H4 (cell line): ENCODE results near the gene ASB9. TPM values are rescaled to one million over a fixed set of nuclear protein-coding genes. Genes with fewer than 3 reads are reported as not detected.
"Not testable (repeated sequence)": the region's sequence is repeated elsewhere in the genome, so short reads cannot be mapped to it uniquely, and the experiment has no call there.

Experiments used
- DNase-seq: peaks from one replicate; pipeline ENCODE4 v3.0.0-alpha.2; 2015; ENCODE audit warnings: low spot score
- total RNA-seq: library from RNA; depleted of rRNA; stranded (reverse); fragments of >200 nt; shearing (Covaris generic); gene quantifications from 2 replicates; pipeline ENCODE4 v1.2.3, GENCODE V29; 2014

ASB9 gene
- total RNA-seq, 1 experiment from 2014 or later: 16.1 TPM

DNA sequence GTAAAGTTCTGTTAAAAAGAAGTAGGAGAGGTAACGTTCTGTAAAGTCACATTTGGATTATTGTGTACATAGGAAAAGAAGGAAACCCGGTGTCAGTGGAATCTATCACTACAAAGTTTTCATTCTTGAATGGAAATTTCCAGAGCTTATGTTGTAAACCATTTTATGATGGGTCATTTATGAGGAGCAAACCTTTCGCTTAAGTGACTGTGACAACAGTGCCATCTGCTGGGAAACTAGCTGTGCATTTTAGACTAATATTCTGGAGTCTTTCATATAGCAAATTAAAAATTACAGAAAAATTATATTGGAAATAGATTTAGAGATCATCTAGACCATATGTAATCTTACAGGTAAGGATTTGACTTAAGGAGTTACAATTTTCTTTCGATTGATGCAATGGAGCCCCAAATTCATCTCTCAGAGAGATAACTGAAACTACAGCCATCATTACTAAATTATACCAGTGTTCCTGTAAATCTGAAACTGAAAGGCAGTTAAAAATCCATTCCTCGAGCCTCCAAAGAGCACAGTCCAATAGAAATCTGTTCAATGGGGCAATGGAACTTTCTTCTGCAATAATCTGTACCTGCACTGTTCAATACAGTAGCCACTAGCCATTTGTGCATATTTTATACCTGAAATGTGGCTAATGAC, 26.9 kb downstream of the ASB9 start:
- peak; percentile 63 for DNase-seq

DNA sequence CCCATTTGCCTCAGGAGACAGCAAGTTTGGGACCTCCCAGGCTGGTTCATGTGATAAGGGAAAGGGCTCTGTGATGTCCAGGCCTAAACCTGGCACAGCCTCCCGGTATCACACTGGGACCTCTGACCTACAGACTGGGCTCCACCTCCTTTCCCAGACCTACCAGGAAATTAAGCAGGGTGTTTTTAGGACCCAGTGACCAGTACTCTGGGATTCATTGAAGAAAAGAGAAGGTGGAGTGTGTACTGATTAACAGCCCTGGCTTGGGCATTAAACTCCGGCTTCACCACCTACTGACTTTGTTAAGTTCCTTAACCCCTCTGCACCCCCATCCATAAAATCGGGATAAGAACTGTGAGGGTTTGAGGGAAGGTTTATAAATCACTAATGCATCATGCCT, 28.6 kb downstream of the ASB9 start:
- no peak for DNase-seq

DNA sequence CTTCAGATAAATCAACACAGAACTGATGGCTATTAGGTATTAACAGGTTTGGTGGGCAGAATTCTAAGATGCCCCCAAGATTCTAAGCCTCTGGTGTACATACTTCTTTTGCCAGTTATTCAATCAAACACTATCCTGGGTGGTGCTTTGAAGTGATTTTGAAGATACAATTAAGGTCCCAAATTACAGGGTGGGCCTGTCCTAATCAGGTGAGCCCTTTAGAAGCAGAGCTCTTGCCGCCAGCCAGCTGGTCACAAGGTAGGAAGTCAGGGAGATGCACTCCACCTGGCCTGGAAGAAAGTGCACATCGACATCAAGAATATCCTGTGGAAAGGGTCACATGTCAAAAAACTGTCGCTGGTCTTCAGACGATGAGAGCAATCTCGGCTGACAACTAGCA, 29.5 kb downstream of the ASB9 start:
- no peak for DNase-seq

DNA sequence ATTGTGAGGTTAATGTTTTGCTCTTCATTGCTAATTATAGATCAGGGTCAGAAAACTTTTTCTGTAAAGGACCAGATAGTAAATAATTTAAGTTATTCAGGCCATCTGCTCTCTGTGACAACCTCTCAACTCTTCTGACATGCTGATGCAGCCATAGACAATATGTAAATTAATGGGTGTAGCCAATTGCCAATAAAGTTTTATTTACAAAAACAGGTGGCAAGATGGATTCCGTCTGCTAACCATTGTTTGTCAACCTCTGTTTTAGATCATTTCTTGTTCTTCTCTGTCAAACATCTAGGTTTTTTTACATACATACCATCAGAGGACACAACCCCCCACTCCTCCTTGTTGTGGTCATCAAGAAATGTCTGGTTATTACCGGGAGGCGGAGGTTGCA, 33.7 kb downstream of the ASB9 start:
- no peak for DNase-seq

DNA sequence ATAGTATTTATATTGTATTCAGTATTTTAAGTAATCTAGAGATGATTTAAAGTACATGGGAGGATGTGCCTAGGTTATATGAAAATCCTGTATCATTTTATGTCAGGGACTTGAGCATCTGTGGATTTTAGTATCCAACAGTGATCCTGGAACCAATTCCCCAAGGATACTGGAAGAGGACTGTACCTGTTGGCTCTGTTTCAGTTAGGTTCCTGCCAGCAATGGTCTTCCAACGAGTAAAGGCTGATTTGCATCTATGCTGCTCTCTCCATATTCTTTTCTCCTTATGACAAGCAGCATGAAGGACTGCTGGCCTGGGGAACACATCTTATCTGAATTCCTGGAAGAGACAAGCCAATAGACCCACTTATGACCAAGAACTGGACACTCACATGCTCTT, 34.9 kb downstream of the ASB9 start:
- no peak for DNase-seq

DNA sequence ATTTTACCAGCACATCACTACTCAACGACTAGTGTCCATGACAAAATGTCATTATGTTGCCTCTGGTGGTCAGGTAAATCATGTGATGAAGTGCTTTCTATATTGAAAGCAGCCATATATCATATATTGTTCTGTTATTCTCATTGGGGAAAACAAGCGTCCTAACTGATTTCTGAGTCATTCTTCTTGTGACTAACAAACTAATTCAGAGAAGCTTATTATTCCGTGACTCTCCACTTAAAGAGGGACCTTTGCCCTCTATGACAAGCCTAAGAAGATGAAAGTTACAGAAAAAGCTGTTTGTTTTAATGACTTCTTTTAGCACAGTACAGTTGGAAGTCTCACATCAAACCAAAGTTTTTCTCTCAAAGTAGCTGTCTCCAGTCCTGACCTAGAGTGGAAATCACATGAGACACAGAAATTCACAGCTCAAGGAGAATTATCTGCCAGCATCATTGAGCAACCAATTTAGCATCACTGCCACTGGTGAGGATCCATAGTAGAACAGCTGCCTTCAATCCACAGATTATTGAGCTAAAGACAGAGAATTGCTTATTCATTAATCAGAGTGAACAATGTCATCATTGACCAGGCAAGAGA, 36.4 kb downstream of the ASB9 start:
- no peak for DNase-seq

DNA sequence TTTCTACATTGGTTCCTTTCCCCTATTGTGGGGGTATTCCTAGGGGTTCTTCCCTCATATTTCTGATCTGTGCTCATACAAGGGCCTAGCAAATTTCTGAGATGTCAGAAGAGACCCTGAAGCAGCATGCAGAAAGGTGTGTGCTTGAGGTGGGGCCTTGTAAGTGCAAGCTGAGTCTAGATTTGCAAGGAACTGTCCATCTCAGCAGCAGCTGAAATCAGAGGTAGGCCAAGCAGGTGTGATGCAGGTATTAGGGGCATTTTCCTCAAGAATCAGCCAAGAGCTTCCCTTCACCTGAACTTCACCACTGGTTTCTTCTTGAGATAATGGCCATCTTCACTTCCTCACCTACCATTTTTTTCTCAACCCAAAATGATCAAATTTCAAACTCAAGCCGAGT, 45.1 kb downstream of the ASB9 start:
- no peak for DNase-seq

DNA sequence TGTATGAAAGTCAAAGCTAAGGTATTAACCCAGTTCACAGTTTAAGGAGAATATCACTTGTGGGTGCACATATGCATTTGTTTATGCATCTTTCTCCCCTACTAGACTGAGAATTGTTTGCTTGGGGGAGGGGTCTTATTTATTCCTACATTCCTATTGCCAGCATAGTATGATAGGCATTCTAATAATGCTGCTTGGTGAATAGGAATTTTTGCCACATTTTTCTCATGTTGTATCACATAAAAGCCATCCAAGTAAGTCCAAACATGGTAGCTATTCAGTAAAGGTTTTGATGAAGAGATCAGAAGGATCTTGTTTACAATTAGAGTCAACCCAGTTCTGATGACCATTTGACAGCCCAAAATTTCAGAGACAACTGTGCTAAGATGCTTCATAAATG, 48.6 kb downstream of the ASB9 start:
- no peak for DNase-seq

DNA sequence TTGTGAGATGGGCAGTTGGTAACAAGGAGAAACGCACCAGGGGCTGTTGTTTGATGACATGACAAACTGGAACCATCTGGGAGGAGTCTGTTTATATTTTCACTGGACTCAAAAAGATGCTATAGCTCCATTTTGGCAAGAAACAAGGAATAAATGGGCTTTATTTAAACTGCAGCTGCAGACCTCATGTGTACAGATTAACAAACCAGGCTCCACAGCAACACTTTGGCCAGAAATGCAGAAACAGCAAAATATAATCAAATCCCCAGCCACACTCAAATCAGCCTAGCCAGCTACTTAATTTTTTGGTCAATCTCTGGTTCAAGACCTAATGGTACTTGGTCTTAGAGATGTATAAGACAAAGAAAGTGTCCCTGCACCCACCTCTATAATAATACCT, 52.7 kb downstream of the ASB9 start:
- no peak for DNase-seq

DNA sequence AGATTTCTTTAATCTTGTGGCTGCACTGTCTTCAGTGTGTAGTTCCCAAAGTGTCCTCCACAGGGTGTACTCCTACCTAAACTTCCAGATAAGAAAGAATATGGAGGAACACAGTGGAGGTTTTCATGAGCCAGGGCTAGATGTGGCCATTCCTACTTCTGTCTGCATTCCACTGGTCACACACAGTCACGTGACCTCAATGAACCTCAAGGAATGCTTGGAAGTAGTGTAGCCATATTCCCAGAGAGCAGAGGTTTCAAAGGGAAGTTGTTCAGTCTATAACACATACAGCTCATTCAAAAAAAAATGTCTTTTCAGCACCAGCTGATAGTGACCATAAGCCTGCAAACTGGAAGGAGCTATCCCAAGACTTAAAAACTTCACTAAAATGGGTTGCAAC, 53.6 kb downstream of the ASB9 start:
- DNase-seq: no peak

DNA sequence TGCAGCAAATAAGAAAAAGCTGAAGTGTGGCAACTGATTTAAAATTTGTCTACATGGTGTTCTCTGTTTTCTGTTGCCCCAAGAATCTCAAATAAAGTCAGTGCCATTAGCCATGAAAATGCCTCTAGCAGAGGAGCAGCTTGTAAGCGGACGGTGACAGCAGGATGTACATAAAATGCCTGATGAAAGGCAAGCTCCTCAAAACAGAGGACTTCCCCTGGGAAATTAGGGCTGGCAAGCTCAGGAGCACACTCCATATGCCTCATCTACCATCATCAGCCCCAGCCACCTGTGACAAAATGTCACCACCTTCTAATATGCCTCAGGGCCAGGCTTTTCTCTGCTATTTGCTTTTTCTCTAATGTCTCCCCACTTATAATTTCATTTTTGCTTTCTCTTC, 54.5 kb downstream of the ASB9 start:
- DNase-seq: no peak

DNA sequence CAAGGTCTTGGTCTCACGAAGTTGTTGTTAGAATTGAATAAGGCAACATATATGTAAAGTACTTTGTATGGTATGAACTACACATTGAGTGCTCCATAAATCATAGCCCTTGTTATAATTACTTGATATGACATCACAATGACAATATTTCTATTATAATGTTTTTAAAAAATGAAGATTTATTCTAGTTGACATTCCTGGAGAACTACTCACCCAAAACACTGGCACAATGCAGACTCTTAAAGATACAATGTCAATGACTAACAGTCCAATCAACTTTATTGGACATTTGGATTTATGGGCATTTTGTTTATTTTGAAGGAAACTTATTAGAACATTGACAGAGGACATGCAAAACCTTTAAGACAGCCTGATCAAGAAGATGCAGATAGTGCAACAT, 55.3 kb downstream of the ASB9 start:
- no peak for DNase-seq

DNA sequence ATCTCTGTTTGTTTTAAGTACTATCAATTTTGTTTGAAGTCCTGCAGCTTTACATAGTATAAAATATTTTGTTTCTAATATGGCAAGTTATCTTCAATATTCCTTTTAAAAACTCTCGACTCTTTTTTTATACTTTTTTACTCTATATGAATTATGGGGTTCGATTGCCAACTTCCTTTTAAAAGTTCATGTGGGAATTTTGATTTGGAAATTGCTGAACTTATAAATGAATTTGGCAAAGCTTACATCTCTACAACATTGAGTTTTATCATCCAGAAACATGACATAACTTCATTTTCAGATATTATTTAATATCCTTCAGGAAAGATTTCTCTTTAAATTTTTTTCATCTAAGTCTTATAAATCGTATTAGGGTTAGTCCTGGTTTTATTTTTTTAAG, 60.8 kb downstream of the ASB9 start:
- DNase-seq: no peak

DNA sequence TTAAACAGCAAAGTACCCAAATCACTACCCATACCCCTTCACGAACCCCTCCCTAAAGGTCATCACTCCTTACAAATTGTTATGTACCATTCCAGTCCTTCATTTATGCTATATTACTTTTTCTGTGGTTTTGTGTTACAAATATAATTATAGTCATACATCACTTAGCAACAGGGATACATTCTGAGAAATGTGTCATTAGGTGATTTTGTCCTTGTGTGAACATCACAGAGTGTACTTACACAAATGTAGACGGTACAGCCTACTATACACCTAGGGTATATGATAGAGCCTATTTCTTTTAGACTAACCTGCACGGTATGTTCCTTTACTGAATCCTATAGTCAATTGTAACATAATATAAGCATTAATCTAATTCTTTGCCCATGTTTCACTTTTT, 61.9 kb downstream of the ASB9 start:
- no peak for DNase-seq

DNA sequence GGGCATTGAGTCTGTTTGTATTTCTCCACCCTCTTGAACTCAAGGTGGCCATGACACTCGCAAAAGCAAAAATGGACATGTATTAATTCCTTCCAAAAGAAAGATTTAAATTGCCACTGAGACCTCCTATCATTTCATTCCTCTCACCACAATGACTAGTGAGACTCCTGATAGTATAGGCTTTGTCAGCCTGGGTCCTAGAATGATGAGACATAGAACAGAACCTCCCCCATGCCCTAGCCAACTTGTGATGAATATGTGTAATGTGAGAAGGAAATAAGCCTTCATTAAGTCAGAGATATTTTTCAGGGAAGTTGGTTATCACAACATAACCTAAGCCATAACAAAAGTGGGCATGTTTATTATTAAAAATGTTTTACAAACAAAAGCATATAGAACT, 62.5 kb downstream of the ASB9 start:
- no peak for DNase-seq

DNA sequence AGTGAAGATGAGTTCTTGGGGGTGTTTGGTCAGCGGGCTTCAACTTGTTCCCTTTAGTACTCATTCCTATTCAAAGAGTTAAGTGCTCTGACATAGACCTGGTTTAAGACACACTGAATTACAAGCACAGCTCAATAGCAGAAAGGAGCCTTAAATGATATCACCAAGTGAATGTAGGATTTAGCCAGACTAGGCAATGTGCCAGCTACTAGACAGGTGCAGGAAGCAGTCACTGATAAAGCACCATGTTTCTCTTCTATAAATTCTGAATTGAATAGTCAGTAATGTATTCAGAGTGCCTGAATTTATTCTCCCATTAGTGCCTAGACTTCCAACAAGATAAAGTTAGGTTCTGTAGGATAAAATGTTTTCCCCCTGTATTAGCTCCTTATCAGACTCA, 63.6 kb downstream of the ASB9 start:
- no peak for DNase-seq

DNA sequence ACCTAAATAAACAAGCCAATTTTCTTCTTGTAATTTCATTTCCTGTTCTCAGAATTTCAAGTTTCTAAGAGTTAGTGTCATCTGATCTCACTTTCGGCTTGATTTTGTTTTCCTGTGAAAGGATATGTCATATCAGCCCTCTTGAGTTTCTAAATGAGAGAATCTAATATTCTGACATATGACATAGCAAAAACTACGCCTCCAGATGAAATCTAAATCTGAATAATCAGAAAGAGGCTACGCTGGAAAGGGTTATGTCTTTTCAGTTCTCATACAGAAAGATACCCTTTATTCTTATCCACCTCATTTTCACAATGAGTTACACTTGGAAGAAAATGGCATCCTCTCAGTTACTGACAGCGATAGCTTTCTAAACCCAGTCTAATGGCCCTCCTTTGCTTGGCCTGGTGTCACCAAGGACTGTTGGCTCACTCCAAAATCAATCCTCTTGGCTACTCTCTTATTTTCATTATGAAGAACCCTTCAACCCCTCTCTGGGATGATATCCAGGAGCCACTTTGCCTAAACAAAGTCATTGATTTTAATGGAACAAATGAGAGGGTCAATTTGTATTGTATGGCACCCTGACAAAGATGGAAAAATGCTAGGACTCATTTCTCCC, 65.6 kb downstream of the ASB9 start:
- no peak for DNase-seq

DNA sequence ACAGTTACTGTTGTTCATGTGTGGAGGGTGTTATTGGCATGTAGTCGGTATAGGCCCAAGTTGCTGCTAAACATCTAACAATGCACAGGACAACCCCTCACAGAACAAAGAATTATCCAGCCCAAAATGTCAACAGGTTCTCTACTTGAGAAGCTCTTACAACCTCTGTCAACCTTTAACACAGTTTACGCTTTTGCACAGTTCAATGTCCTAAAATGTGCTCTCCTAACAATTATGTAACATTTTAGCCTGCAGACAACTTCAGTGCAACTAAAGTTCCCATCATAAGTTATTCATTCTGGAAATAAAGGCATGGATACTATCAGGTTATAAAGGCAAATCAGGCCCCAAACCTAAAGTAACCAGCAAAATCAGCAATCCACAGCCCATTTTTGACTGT, 66.2 kb downstream of the ASB9 start:
- no peak for DNase-seq

DNA sequence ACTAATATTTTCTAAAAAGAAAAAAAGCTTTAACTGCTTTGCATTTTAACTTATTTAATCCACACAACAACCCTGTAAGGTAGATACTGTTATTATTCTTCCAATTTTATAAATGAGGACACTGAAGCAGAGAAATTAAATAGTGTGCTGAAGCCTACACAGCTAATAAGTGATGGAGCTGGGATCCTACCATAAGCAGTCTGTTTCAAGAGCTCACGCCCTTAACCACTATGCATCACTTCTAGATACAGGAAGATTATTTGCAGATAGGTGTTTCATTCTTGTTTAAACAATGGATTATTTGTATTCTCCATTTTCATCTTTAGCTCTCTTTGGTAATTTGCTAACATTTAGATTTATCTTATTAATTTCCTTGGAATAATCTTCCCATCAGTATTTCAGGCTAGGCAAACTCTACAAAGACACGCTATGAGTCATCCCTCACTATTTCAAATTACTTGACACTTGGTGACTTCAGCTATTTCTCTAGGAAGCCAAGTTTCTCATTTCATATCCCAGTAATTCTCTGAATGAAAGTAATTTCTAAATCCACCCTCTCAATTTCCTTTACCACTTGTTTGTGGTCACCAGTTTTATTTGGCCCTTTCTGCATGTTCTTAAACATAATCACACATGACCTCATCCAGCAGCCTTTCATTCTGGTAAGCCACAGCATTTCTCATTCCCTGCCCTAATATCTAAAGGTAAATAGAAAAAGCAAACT, 67.3 kb downstream of the ASB9 start:
- DNase-seq: peak; percentile 89

DNA sequence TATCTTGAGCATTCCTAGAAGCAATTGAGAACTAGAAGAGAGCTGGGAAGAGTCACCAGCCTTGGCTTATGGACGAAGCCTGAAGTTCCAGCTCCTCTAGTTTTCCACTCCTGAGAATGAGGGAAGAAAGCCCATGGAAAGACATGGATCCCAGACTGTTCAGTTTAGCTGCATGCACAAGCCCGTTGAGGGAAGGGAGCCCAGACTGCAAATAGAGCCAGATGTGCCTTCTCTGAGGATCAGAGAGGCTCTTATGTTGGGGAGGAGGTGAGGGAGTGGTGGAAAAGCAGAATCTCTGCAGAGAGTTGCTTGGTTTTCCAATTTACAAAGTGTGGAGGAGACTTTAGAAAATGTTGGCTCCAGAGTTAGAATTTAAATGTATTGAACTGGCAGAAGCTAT, 69.0 kb downstream of the ASB9 start:
- DNase-seq: no peak

DNA sequence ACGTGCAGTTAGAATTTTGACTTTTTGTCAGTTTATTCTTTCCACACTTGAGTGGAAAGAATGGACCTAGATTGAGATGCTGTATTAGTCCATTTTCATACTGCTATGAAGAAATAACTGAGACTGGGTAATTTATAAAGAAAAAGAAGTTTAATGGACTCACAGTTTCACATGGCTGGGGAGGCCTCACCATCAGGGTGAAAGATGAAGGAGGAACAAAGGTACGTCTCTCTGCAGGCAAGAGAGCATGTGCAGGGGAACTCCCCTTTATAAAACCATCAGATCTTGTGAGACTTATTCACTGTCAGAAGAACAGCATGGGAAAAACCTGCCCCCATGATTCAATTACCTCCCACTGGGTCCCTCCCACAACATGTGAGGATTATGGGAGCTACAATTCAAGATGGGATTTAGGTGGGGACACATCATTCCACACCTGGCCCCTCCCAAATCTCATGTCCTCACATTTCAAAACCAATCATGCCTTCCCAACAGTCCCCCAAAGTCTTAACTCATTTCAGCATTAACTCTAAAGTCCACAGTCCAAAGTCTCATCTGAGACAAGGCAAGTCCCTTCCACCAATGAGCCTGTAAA, 71.2 kb downstream of the ASB9 start:
- not testable (repeated sequence) for DNase-seq

DNA sequence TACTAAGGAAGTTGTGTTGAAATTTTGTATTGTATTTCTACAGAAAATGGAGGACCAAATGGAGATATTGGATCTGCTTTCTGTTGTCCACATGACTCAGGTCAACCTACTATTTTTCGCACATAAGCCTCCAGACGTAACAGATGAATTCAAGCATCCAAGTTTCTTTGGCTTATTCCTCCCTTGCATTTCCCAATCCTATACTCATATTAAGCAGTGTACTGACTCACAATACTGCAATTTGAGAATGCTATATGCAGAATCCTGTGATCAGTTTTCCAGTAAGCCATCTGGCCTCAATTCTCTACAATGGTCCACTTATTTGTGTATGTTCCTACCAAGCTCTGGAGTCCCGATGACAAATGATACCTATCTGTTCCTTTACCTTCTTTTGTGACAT, 75.7 kb downstream of the ASB9 start:
- no peak for DNase-seq
